Measurements from ENCODE around the gene GFPT2. TPM values are rescaled to one million over a fixed set of nuclear protein-coding genes. Genes with fewer than 3 reads are reported as not detected.

The GFPT2 gene
- total RNA-seq (2012; rRNA removed), result 140 and 190 TPM in 2 replicates

GRCh38 chr5:180353048-180353979, at the start of gene GFPT2:
Gene GFPT2, minus strand, starts transcription at chr5:180353336. Its CDS starts 119 bp downstream, at chr5:180353217.
- H3K4me3 ChIP-seq (ENCODE audit: low read length), result peak within 1 kb of the TSS; percentile 94
- peaks cover 18% of the 10 kb centered on the region for H3K4me1 ChIP-seq (ENCODE audit: control insufficient read depth, insufficient read depth, low read length)
- peaks cover under 1% of the 10 kb centered on the region for H3K36me3 ChIP-seq (ENCODE audit: insufficient read depth, low read length)
- peak within 1 kb of the TSS; percentile 100 for H3K4me2 ChIP-seq (ENCODE audit: low read length)
- H3K27me3 ChIP-seq (ENCODE audit: control insufficient read depth, insufficient read depth, low read length), result peaks cover 3% of the 10 kb centered on the region
- peak within 1 kb of the TSS; percentile 89 for H3K9ac ChIP-seq (ENCODE audit: low read depth, low read length)
- no peaks in the 10 kb centered on the region for H3K9me3 ChIP-seq (replicated peaks; ENCODE audit: low read length)

- Histone ChIP-seq H3K27me3 (ENCODE audit: control insufficient read depth, insufficient read depth, low read length) (no peaks in the 10 kb centered on the region), H3K9ac (ENCODE audit: low read depth, low read length) (no peak overlapping the region), H3K4me1 (ENCODE audit: control insufficient read depth, insufficient read depth, low read length) (no peaks in the 10 kb centered on the region), H3K4me3 (ENCODE audit: low read length) (no peak overlapping the region), H3K4me2 (ENCODE audit: low read length) (no peak overlapping the region), H3K9me3 (replicated peaks; ENCODE audit: low read length) (no peaks in the 10 kb centered on the region), H3K36me3 (ENCODE audit: insufficient read depth, low read length) (no peaks in the 10 kb centered on the region)
Observed at GRCh38 chr5:180402716-180403115, 49.6 kb upstream of the GFPT2 start.

GRCh38 chr5:180401229-180401907, 48.2 kb upstream of the GFPT2 start:
- Histone ChIP-seq H3K27me3 (ENCODE audit: control insufficient read depth, insufficient read depth, low read length) (no peaks in the 10 kb centered on the region), H3K36me3 (ENCODE audit: insufficient read depth, low read length) (no peaks in the 10 kb centered on the region), H3K9me3 (replicated peaks; ENCODE audit: low read length) (no peaks in the 10 kb centered on the region), H3K4me1 (ENCODE audit: control insufficient read depth, insufficient read depth, low read length) (no peaks in the 10 kb centered on the region), H3K4me2 (ENCODE audit: low read length) (no peak overlapping the region), H3K9ac (ENCODE audit: low read depth, low read length) (no peak overlapping the region), H3K4me3 (ENCODE audit: low read length) (no peak overlapping the region)

GRCh38 chr5:180400416-180400815, 47.3 kb upstream of the GFPT2 start:
- Histone ChIP-seq H3K36me3 (ENCODE audit: insufficient read depth, low read length) (no peaks in the 10 kb centered on the region), H3K9ac (ENCODE audit: low read depth, low read length) (no peak overlapping the region), H3K4me3 (ENCODE audit: low read length) (no peak overlapping the region), H3K9me3 (replicated peaks; ENCODE audit: low read length) (no peaks in the 10 kb centered on the region), H3K4me2 (ENCODE audit: low read length) (no peak overlapping the region), H3K4me1 (ENCODE audit: control insufficient read depth, insufficient read depth, low read length) (no peaks in the 10 kb centered on the region), H3K27me3 (ENCODE audit: control insufficient read depth, insufficient read depth, low read length) (peaks cover 5% of the 10 kb centered on the region)

GRCh38 chr5:180399401-180400215, 46.5 kb upstream of the GFPT2 start:
- no peak overlapping the region for H3K4me2 ChIP-seq (ENCODE audit: low read length)
- H3K27me3 ChIP-seq (ENCODE audit: control insufficient read depth, insufficient read depth, low read length), result peaks cover 5% of the 10 kb centered on the region
- no peaks in the 10 kb centered on the region for H3K9me3 ChIP-seq (replicated peaks; ENCODE audit: low read length)
- no peaks in the 10 kb centered on the region for H3K4me1 ChIP-seq (ENCODE audit: control insufficient read depth, insufficient read depth, low read length)
- no peak overlapping the region for H3K9ac ChIP-seq (ENCODE audit: low read depth, low read length)
- no peaks in the 10 kb centered on the region for H3K36me3 ChIP-seq (ENCODE audit: insufficient read depth, low read length)
- no peak overlapping the region for H3K4me3 ChIP-seq (ENCODE audit: low read length)

- peaks cover 5% of the 10 kb centered on the region for H3K27me3 ChIP-seq (ENCODE audit: control insufficient read depth, insufficient read depth, low read length)
Observed at GRCh38 chr5:180396926-180397325, 43.8 kb upstream of the GFPT2 start.

GRCh38 chr5:180395540-180396274, 42.6 kb upstream of the GFPT2 start:
- Histone ChIP-seq H3K36me3 (ENCODE audit: insufficient read depth, low read length) (no peaks in the 10 kb centered on the region), H3K4me3 (ENCODE audit: low read length) (no peak overlapping the region), H3K9me3 (replicated peaks; ENCODE audit: low read length) (no peaks in the 10 kb centered on the region), H3K4me1 (ENCODE audit: control insufficient read depth, insufficient read depth, low read length) (no peaks in the 10 kb centered on the region), H3K9ac (ENCODE audit: low read depth, low read length) (no peak overlapping the region), H3K27me3 (ENCODE audit: control insufficient read depth, insufficient read depth, low read length) (peaks cover 5% of the 10 kb centered on the region), H3K4me2 (ENCODE audit: low read length) (no peak overlapping the region)

More at GRCh38 chr5:180396926-180397325, 43.8 kb upstream of the GFPT2 start:
- Histone ChIP-seq H3K9ac (ENCODE audit: low read depth, low read length) (no peak overlapping the region), H3K4me3 (ENCODE audit: low read length) (no peak overlapping the region), H3K4me2 (ENCODE audit: low read length) (no peak overlapping the region), H3K36me3 (ENCODE audit: insufficient read depth, low read length) (no peaks in the 10 kb centered on the region), H3K9me3 (replicated peaks; ENCODE audit: low read length) (no peaks in the 10 kb centered on the region), H3K4me1 (ENCODE audit: control insufficient read depth, insufficient read depth, low read length) (no peaks in the 10 kb centered on the region)

GRCh38 chr5:180394031-180394636, 41.0 kb upstream of the GFPT2 start:
- H3K9ac ChIP-seq (ENCODE audit: low read depth, low read length), result no peak overlapping the region
- H3K4me2 ChIP-seq (ENCODE audit: low read length), result no peak overlapping the region
- no peaks in the 10 kb centered on the region for H3K9me3 ChIP-seq (replicated peaks; ENCODE audit: low read length)
- no peaks in the 10 kb centered on the region for H3K4me1 ChIP-seq (ENCODE audit: control insufficient read depth, insufficient read depth, low read length)
- H3K27me3 ChIP-seq (ENCODE audit: control insufficient read depth, insufficient read depth, low read length), result peaks cover 5% of the 10 kb centered on the region
- H3K36me3 ChIP-seq (ENCODE audit: insufficient read depth, low read length), result no peaks in the 10 kb centered on the region
- H3K4me3 ChIP-seq (ENCODE audit: low read length), result no peak overlapping the region

GRCh38 chr5:180391276-180391675, 38.1 kb upstream of the GFPT2 start:
- Histone ChIP-seq H3K4me2 (ENCODE audit: low read length) (no peak overlapping the region), H3K4me1 (ENCODE audit: control insufficient read depth, insufficient read depth, low read length) (no peaks in the 10 kb centered on the region), H3K9me3 (replicated peaks; ENCODE audit: low read length) (no peaks in the 10 kb centered on the region), H3K27me3 (ENCODE audit: control insufficient read depth, insufficient read depth, low read length) (peaks cover 5% of the 10 kb centered on the region), H3K36me3 (ENCODE audit: insufficient read depth, low read length) (no peaks in the 10 kb centered on the region), H3K9ac (ENCODE audit: low read depth, low read length) (no peak overlapping the region), H3K4me3 (ENCODE audit: low read length) (no peak overlapping the region)

GRCh38 chr5:180390441-180391190, 37.5 kb upstream of the GFPT2 start:
- Histone ChIP-seq H3K9me3 (replicated peaks; ENCODE audit: low read length) (no peaks in the 10 kb centered on the region), H3K4me1 (ENCODE audit: control insufficient read depth, insufficient read depth, low read length) (no peaks in the 10 kb centered on the region), H3K4me3 (ENCODE audit: low read length) (no peak overlapping the region), H3K4me2 (ENCODE audit: low read length) (no peak overlapping the region), H3K27me3 (ENCODE audit: control insufficient read depth, insufficient read depth, low read length) (peaks cover under 1% of the 10 kb centered on the region), H3K9ac (ENCODE audit: low read depth, low read length) (no peak overlapping the region), H3K36me3 (ENCODE audit: insufficient read depth, low read length) (no peaks in the 10 kb centered on the region)
